GM18951 (cell line): ENCODE measurements around the gene IL1RL2.

Experiments
- POLR2A ChIP-seq: IDR thresholded peaks from 4 replicates; pipeline ENCODE4 v1.6.1; 2011; ENCODE audit warnings: mild to moderate bottlenecking; ENCODE audit not compliant: insufficient read length, insufficient read depth; ENCODE audit errors: extremely low read depth
- in situ Hi-C: fragments of 300-500 bp; cut with MboI; formaldehyde crosslinking; loops from one replicate; pipeline ENCODE4 v1.12.0; 2022; ENCODE audit warnings: low sequenced_read_pairs, mixed read lengths, inconsistent platforms; ENCODE audit not compliant: unreplicated experiment

The IL1RL2 gene

GRCh38 chr2:102283996-102284395 lies 97.2 kb downstream of the IL1RL2 start:
- no peak for TF ChIP-seq POLR2A
- in situ Hi-C loops = no loop called here

- in situ Hi-C loops = no loop called here
Measured at GRCh38 chr2:102284611-102285010, 97.8 kb downstream of the IL1RL2 start.

GRCh38 chr2:102285368-102285767 lies 98.5 kb downstream of the IL1RL2 start:
- no peak for TF ChIP-seq POLR2A
- in situ Hi-C loops = no loop called here

More at GRCh38 chr2:102284611-102285010, 97.8 kb downstream of the IL1RL2 start:
- TF ChIP-seq POLR2A = no peak

GRCh38 chr2:102286041-102286440 lies 99.2 kb downstream of the IL1RL2 start:
- TF ChIP-seq POLR2A = no peak
- in situ Hi-C loops = no loop called here

GRCh38 chr2:102289129-102289528 lies 102.3 kb downstream of the IL1RL2 start:
- in situ Hi-C loops = no loop called here
- no peak for TF ChIP-seq POLR2A
